Measurements from ENCODE around the gene MED13L.

DNA sequence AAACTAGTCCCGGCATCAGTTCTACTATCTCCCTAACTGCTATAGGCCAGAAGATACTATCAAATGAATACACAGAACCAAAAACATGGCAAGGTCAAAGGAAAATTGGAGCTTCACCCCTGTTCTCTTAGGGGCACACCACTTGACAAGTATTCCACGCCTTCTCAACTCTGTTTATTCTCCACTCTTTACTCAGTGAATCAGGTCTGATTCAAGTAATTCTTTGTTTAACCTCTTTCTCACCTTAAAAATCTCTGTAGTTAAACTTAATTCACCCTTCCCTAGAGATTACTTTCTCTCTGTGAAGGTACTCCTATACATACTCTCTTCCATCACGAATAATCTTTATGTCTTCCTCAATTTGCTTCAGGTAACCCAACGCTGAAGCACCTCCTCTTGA is 248.9 kb downstream of the MED13L start:
- TF ChIP-seq CTCF (IDR thresholded peaks at IDR 0.05), result no peak
- TF ChIP-seq POLR2AphosphoS5 (IDR thresholded peaks at IDR 0.05), result no peak
- TF ChIP-seq POLR2A (IDR thresholded peaks at IDR 0.05), result no peak

All from breast epithelium (tissue), 3 donors.